Activated T-helper 2 cell treated with anti-CD3 and anti-CD28 coated beads, Interferon-gamma antibody, Interleukin-2, Interleukin-4, amounts not matched to agents 10 μg/mL and 5 μg/mL and 100 μg/mL, durations not matched to agents 14 hours and 24 hours and 36 hours (primary cell): Measurements from ENCODE around the gene NKAIN1. TPM values are rescaled to one million over a fixed set of nuclear protein-coding genes. Genes with fewer than 3 reads are reported as not detected.
"Not testable (repeated sequence)": the region's sequence is repeated elsewhere in the genome, so short reads cannot be mapped to it uniquely, and the experiment has no call there.

Source experiments
- DNase-seq: peaks from one replicate; pipeline ENCODE4 v3.0.0; 2021; ENCODE audit warnings: low spot score
- H3K27ac Mint-ChIP-seq: one replicate; pipeline ENCODE4 v1.8.0; 2021; ENCODE audit warnings: mixed read lengths
- H3K27me3 Mint-ChIP-seq: one replicate; pipeline ENCODE4 v1.8.0; 2021; ENCODE audit warnings: low read depth, mixed read lengths
- H3K36me3 Mint-ChIP-seq: one replicate; pipeline ENCODE4 v1.8.0; 2021; ENCODE audit warnings: low read depth, mixed read lengths
- H3K4me1 Mint-ChIP-seq: one replicate; pipeline ENCODE4 v1.8.0; 2021; ENCODE audit warnings: low read depth, mixed read lengths
- H3K4me3 Mint-ChIP-seq: one replicate; pipeline ENCODE4 v1.8.0; 2021; ENCODE audit warnings: low read depth, mild to moderate bottlenecking, moderate library complexity, mixed read lengths
- H3K9me3 Mint-ChIP-seq: one replicate; pipeline ENCODE4 v1.8.0; 2021; ENCODE audit warnings: mixed read lengths
- intact Hi-C: fragments of 100-400 bp; cut with micrococcal nuclease; formaldehyde crosslinking; loops from one replicate; pipeline ENCODE4 v1.15.1; 2023
- total RNA-seq: library from RNA; stranded (reverse); gene quantifications from 2 replicates; pipeline ENCODE4 v1.2.3, GENCODE V29; 2022

NKAIN1 gene
- total RNA-seq, 1 donor from 2014 or later: not detected

DNA sequence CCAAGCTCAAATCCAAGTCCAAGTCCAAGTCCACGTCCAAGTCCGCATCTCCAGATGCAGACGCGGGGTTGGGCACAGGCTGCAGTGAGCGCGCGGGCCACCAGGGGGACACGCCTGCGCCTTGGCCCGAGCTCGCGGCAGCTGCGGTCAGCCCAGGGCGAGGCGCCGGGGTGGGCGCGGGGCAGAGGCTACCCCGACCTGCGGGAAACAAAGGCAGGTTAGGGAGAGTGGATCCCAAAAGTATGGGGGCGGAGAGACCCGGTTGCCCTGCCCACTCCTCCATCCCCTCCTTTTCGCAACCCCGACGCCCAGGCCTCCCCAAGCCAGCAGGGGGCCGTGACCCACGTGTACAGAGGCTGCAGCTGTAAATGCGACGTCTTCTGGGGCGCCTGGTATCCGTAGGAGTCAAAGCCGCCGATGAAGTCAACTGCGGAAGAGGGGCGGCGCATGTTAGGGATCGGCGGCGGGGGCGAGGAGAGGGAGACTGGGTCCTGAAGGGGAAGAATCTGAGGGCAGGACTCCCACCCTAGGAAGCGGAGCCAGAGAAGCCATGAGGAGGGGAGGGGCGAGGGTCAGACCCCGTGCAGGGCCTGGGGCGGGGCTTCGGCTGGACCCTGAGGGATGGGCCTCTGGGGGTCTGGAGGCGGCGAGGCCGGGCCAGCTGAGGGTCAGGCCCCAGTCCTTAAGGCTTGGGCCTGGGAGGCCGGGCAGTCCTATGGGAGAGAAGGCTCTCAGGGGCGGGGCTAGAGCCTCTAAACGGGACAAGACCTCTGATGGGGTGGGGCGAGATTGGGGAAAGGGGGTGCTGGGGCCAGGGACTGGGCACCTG lies 58.0 kb downstream of the NKAIN1 start:
- H3K27ac Mint-ChIP-seq: no peak overlapping the region
- H3K36me3 Mint-ChIP-seq: no peaks in the 10 kb centered on the region
- intact Hi-C loops: loop anchor here (5.0 kb wide), 2 partner anchors 156 to 241 kb away; no protein-coding TSS in a partner anchor
- H3K4me1 Mint-ChIP-seq: peaks cover 4% of the 10 kb centered on the region
- H3K9me3 Mint-ChIP-seq: no peaks in the 10 kb centered on the region
- peaks cover 18% of the 10 kb centered on the region for H3K27me3 Mint-ChIP-seq
- DNase-seq: peak; percentile 41
- H3K4me3 Mint-ChIP-seq: peak overlapping the region; percentile 56

DNA sequence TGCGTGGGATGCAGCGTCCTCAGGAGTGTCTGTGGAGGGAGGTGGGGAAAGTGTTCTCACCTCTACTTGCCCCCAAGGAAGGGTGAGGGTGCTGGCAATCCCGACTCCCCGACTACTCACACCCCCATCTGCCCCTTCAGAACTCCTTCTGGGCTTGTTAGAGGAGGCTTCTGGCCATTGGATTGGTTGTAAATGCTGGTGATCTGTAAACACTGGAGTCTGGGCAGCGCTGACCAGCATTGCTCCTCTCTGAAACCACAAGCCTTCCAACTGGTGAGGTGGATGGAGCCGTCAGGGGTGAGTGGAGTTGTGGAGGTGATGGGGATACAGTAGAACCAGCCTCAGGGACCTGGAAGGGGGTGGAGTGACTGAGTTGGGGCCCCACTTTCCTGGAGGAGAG lies 59.3 kb downstream of the NKAIN1 start:
- DNase-seq: no peak
- Mint-ChIP-seq H3K27me3 (peaks cover 18% of the 10 kb centered on the region), H3K4me1 (peaks cover 4% of the 10 kb centered on the region), H3K36me3 (no peaks in the 10 kb centered on the region), H3K27ac (no peak overlapping the region), H3K4me3 (no peak overlapping the region), H3K9me3 (no peaks in the 10 kb centered on the region)
- intact Hi-C loops: loop anchor here (5.0 kb wide), 2 partner anchors 157 to 242 kb away; no protein-coding TSS in a partner anchor

DNA sequence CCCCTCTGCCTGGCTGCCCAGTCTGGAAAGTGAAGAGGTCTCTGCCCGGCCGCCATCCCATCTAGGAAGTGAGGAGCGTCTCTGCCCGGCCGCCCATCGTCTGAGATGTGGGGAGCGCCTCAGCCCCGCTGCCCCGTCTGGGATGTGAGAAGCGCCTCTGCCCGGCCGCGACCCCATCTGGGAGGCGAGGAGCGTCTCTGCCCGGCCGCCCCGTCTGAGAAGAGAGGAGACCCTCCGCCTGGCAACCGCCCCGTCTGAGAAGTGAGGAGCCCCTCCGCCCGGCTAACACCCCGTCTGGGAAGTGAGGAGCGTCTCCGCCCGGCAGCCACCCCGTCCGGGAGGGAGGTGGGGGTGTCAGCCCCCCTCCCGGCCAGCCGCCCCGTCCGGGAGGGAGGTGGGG lies 63.4 kb downstream of the NKAIN1 start:
- intact Hi-C loops, H3K27ac Mint-ChIP-seq, H3K4me3 Mint-ChIP-seq, H3K36me3 Mint-ChIP-seq, H3K4me1 Mint-ChIP-seq, H3K9me3 Mint-ChIP-seq, DNase-seq: not testable (repeated sequence)
- H3K27me3 Mint-ChIP-seq: peaks cover 15% of the 10 kb centered on the region

DNA sequence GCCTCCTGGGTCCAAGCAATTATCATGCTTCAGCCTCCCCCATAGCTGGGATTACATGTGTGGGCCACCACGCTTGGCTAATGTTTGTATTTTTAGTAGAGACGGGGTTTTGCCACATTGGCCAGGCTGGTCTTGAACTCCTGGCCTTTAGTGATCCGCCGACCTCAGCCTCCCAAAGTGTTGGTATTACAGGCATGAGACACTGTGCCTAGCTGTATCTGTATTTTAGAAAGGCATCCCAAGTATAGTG lies 69.3 kb downstream of the NKAIN1 start:
- no peaks in the 10 kb centered on the region for H3K9me3 Mint-ChIP-seq
- peak overlapping the region; percentile 55 for H3K27ac Mint-ChIP-seq
- H3K4me3 Mint-ChIP-seq: no peak overlapping the region
- DNase-seq: no peak
- H3K27me3 Mint-ChIP-seq: no peaks in the 10 kb centered on the region
- intact Hi-C loops: no loop called here
- peaks cover 8% of the 10 kb centered on the region for H3K4me1 Mint-ChIP-seq
- no peaks in the 10 kb centered on the region for H3K36me3 Mint-ChIP-seq

DNA sequence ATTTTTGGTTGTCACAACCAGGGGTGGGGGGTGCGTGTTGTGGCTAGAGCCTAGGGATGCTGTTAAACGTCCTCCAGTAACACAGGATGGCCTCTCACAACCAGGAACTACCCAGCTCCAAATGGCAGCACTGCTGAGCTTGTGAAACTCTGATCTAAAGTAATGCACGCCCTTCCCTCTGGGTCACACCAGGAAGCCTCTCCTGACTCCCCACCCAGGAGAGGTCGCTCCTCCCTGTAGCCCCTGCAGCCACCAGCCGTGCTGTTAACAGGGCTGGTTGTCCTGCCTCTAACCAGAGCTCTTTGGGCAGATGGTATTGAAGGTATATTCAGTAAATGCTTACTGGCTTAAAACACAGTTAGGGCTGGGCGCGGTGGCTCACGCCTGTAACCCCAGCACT lies 73.2 kb downstream of the NKAIN1 start:
- H3K36me3 Mint-ChIP-seq: no peaks in the 10 kb centered on the region
- no peaks in the 10 kb centered on the region for H3K9me3 Mint-ChIP-seq
- peaks cover 2% of the 10 kb centered on the region for H3K27me3 Mint-ChIP-seq
- DNase-seq: no peak
- no peak overlapping the region for H3K4me3 Mint-ChIP-seq
- intact Hi-C loops: no loop called here
- no peak overlapping the region for H3K27ac Mint-ChIP-seq
- peaks cover 11% of the 10 kb centered on the region for H3K4me1 Mint-ChIP-seq

DNA sequence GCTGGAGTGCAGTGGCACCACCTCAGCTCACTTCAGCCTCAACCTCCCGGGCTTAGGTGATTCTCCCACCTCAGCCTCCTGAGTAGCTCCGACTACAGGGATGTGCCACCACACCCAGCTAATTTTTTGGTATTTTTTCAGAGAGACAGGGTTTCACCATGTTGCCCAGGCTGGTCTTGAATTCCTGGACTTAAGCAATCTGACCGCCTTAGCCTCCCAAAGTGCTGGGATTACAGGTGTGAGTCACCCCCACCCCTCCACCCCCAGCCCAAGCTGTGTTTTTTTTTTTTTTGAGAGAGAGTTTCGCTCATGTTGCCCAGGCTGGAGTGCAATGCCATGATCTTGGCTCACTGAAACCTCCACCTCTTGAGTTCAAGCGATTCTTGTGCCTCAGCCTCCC lies 75.4 kb downstream of the NKAIN1 start:
- H3K9me3 Mint-ChIP-seq: no peaks in the 10 kb centered on the region
- H3K27ac Mint-ChIP-seq: no peak overlapping the region
- no peaks in the 10 kb centered on the region for H3K36me3 Mint-ChIP-seq
- DNase-seq: no peak
- peaks cover 2% of the 10 kb centered on the region for H3K27me3 Mint-ChIP-seq
- intact Hi-C loops: no loop called here
- H3K4me1 Mint-ChIP-seq: peaks cover 4% of the 10 kb centered on the region
- no peak overlapping the region for H3K4me3 Mint-ChIP-seq

DNA sequence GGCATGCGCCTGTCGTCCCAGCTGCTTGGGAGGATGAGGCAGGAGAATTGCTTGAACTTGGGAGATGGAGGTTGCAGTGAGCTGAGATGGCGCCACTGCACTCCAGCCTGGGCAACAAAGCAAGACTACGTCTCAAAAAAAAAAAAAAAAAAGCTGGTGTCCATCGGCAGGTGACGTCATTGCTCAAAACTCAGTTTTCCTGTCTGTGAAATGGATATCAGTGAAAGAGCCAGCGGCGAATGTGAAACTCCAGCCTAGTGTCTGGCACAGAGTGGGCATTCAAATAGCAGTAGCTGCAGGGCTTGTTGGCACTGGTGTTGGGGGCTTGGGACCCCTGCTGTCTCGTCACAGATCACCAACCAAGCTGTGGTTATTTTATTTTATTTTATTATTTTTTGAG lies 75.8 kb downstream of the NKAIN1 start:
- no peak overlapping the region for H3K4me3 Mint-ChIP-seq
- no peak overlapping the region for H3K27ac Mint-ChIP-seq
- H3K4me1 Mint-ChIP-seq: peaks cover 4% of the 10 kb centered on the region
- intact Hi-C loops: no loop called here
- DNase-seq: no peak
- H3K9me3 Mint-ChIP-seq: no peaks in the 10 kb centered on the region
- H3K36me3 Mint-ChIP-seq: no peaks in the 10 kb centered on the region
- H3K27me3 Mint-ChIP-seq: peaks cover 2% of the 10 kb centered on the region

DNA sequence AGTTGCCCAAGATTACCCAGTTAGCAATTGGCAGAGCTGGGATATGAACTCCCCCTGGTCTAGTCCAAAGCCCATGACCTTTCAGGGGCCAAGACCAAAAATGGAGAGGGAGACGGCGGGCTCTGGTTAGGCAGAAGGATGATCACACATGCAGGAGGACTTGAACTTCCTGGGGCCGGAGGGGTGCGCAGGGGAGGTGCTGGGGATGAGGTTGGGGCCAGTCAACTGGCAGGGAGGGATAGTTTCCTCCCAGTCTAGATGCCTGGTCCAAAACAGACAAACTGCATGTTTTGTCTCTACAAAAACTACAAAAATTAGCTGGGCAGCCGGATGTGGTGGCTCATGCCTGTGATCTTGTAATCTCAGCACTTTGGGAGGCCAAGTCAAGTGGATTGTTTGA lies 78.1 kb downstream of the NKAIN1 start:
- intact Hi-C loops: no loop called here
- Mint-ChIP-seq H3K4me1 (peaks cover 4% of the 10 kb centered on the region), H3K27ac (no peak overlapping the region), H3K9me3 (no peaks in the 10 kb centered on the region), H3K36me3 (no peaks in the 10 kb centered on the region), H3K4me3 (no peak overlapping the region), H3K27me3 (peaks cover 2% of the 10 kb centered on the region)
- DNase-seq: no peak

DNA sequence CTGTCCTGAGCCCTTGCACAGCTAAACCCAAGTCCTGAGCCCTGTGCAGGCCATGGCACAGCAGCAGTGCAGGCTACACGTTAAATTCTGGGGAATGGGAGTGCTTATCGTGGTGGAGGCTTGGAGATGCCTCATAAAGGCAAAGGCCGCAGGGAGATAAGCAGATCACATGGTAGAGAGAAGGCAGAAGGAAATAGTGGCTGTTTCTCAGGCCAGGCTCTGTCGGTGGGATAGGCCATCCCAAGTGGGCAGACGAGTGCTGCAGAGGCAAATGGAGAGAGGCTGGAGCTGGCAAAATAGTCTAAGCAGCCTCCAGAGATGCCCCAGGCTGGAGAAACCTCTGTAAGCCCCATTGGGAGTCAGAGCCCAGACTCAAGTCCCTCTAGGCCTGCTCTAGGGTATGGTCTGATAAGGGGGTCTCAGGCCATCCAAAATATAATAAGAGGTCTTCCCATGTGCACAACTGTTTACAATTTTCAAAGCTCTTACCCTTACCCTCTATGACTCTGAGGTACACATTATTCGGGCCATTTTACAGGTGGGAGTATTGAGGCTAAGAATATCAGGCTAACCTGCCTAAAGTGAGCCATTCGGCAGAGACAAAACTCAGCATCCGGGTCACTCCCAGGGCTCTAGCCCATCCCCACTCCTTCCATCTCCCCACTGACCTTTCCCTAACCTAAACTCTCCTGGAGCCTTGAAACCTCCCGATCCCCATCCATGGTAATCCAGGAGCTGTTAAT lies 79.6 kb downstream of the NKAIN1 start:
- no peak overlapping the region for H3K4me3 Mint-ChIP-seq
- H3K9me3 Mint-ChIP-seq: no peaks in the 10 kb centered on the region
- no peak overlapping the region for H3K27ac Mint-ChIP-seq
- no peak for DNase-seq
- H3K36me3 Mint-ChIP-seq: no peaks in the 10 kb centered on the region
- peaks cover 2% of the 10 kb centered on the region for H3K27me3 Mint-ChIP-seq
- peaks cover 9% of the 10 kb centered on the region for H3K4me1 Mint-ChIP-seq
- intact Hi-C loops: no loop called here

DNA sequence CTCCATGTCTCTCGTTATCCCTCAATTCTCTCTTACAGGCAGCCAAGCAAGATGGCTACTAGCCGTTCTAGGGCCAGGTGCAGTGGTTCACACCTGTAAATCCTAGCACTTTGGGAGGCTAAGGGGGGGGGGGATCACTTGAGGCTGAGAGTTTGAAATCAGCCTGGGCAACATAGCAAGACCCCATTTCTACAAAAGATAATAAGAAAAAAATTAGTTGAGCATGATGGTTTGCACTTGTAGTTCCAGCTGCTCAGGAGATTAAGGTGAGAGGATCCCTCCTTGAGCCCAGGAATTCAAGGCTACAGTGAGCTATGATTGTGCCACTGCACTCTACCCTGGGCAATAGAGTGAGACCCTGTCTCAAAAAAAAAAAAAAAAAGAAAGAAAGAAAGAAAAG lies 80.4 kb downstream of the NKAIN1 start:
- no peaks in the 10 kb centered on the region for H3K36me3 Mint-ChIP-seq
- peaks cover 2% of the 10 kb centered on the region for H3K27me3 Mint-ChIP-seq
- DNase-seq: no peak
- intact Hi-C loops: no loop called here
- no peaks in the 10 kb centered on the region for H3K9me3 Mint-ChIP-seq
- no peak overlapping the region for H3K4me3 Mint-ChIP-seq
- peaks cover 9% of the 10 kb centered on the region for H3K4me1 Mint-ChIP-seq
- H3K27ac Mint-ChIP-seq: no peak overlapping the region

DNA sequence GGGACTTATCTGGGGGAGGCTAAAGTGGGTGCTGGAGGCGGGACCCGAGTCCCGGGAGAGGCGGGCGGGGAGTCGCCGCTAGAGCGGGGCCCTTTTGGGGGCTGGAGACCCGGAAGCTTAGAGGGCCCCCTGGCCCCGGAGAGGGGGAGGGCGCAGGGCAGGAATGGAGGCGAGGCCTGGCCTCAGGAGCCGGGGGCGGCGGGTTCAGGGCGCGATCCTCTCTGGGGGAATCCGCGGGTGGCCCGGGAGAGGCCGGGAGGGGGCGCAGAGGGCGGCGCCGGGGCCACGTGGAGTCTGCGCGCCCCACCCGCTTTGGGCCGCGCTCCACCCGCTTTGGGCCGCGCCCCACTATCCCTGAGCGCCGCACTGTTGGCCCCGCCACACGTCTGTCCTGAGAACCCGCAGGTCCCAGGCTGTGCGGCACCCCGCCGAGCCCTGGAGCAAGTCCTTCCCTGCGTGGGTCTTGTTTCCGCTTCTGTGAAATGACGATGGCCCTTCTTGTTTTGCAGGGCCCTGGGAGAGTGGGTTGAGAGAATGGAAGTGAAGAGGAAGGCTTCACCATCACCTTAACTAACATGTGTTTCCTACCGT lies 84.4 kb downstream of the NKAIN1 start:
- H3K36me3 Mint-ChIP-seq: no peaks in the 10 kb centered on the region
- H3K27me3 Mint-ChIP-seq: peaks cover 3% of the 10 kb centered on the region
- H3K4me1 Mint-ChIP-seq: peaks cover 5% of the 10 kb centered on the region
- peak overlapping the region; percentile 83 for H3K4me3 Mint-ChIP-seq
- H3K27ac Mint-ChIP-seq: peak overlapping the region; percentile 46
- peak; percentile 66 for DNase-seq
- intact Hi-C loops: no loop called here
- H3K9me3 Mint-ChIP-seq: no peaks in the 10 kb centered on the region

DNA sequence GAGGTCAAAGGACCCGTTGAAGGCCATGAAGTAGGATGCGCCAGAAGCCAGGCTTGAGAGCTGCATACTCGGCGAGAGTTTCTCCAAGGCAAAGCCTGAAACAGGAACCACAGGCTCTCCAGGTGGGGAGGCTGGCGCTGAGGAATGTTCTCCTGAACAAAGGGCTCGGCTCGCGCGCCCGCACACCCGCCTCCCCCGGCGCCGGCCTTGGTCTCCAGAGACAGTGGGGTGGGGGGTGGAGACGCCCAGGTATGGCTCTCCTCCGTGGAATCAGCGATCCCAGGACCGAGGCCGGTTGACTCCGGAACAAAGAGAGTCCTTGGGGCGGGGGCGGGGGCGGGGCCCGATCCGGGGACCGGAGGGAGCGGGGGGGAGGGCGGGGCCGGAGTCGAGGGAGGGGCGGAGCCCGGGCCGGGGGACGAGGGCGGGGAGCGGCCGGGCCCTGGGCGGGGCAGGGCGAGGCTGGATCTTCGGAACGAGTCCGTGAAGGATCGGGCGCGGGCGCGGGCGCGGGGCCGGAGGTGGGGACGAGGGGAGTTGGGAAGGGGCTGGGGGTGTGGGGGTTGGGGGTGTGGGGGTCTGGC lies 85.0 kb downstream of the NKAIN1 start:
- intact Hi-C loops: no loop called here
- peak; percentile 66 for DNase-seq
- no peaks in the 10 kb centered on the region for H3K36me3 Mint-ChIP-seq
- H3K27me3 Mint-ChIP-seq: peaks cover 3% of the 10 kb centered on the region
- peak overlapping the region; percentile 83 for H3K4me3 Mint-ChIP-seq
- no peaks in the 10 kb centered on the region for H3K9me3 Mint-ChIP-seq
- H3K27ac Mint-ChIP-seq: peak overlapping the region; percentile 42
- peaks cover 5% of the 10 kb centered on the region for H3K4me1 Mint-ChIP-seq
